Calu3 (cell line): Measurements from ENCODE around the gene ROBO3. TPM values are rescaled to one million over a fixed set of nuclear protein-coding genes. Genes with fewer than 3 reads are reported as not detected.

Source experiments
- BruUV-seq: library from RNA; stranded (reverse); fragments of 400-500 nt; replicated peaks from 2 replicates; lab custom pipeline; 2021; lab: Mats Ljungman, UMichigan
- CTCF ChIA-PET: fragments of 300-600 bp; sonication (Branson Sonifier 250); formaldehyde crosslinking; loops from one replicate; lab custom pipeline; 2022; ENCODE audit warnings: antibody characterized with exemption; lab: Charles Lee
- DNase-seq: peaks from one replicate; pipeline ENCODE4 v3.0.0; 2022
- H3K27ac Mint-ChIP-seq: one replicate; pipeline ENCODE4 v1.8.0; 2022; ENCODE audit warnings: mixed read lengths; ENCODE audit not compliant: unreplicated experiment
- H3K27me3 Mint-ChIP-seq: one replicate; pipeline ENCODE4 v1.8.0; 2022; ENCODE audit warnings: mixed read lengths; ENCODE audit not compliant: unreplicated experiment
- H3K36me3 Mint-ChIP-seq: one replicate; pipeline ENCODE4 v1.8.0; 2022; ENCODE audit warnings: mild to moderate bottlenecking, moderate library complexity, mixed read lengths; ENCODE audit not compliant: insufficient read depth, unreplicated experiment
- H3K4me1 Mint-ChIP-seq: one replicate; pipeline ENCODE4 v1.8.0; 2022; ENCODE audit warnings: mild to moderate bottlenecking, low read depth, mixed read lengths; ENCODE audit not compliant: unreplicated experiment
- H3K4me3 Mint-ChIP-seq: one replicate; pipeline ENCODE4 v1.8.0; 2022; ENCODE audit warnings: mild to moderate bottlenecking, low read depth, moderate library complexity, mixed read lengths; ENCODE audit not compliant: unreplicated experiment
- H3K9me3 Mint-ChIP-seq: one replicate; pipeline ENCODE4 v1.8.0; 2022; ENCODE audit warnings: low read depth, mixed read lengths; ENCODE audit not compliant: unreplicated experiment
- intact Hi-C: fragments of 100-400 bp; cut with micrococcal nuclease; formaldehyde crosslinking; loops from one replicate; pipeline ENCODE4 v1.10.0; 2022; ENCODE audit not compliant: unreplicated experiment
- total RNA-seq: library from RNA; stranded (reverse); gene quantifications from 2 replicates; pipeline ENCODE4 v1.2.3, GENCODE V29; 2022
- TF ChIP-seq, protein P1 (sequence below): fragments of 200-600 bp; IDR thresholded peaks from one replicate; pipeline ENCODE4 v1.8.0; 2022; ENCODE audit warnings: antibody characterized with exemption; ENCODE audit not compliant: unreplicated experiment

The ROBO3 gene
- total RNA-seq, 1 experiment from 2014 or later: 0.99 TPM

DNA sequence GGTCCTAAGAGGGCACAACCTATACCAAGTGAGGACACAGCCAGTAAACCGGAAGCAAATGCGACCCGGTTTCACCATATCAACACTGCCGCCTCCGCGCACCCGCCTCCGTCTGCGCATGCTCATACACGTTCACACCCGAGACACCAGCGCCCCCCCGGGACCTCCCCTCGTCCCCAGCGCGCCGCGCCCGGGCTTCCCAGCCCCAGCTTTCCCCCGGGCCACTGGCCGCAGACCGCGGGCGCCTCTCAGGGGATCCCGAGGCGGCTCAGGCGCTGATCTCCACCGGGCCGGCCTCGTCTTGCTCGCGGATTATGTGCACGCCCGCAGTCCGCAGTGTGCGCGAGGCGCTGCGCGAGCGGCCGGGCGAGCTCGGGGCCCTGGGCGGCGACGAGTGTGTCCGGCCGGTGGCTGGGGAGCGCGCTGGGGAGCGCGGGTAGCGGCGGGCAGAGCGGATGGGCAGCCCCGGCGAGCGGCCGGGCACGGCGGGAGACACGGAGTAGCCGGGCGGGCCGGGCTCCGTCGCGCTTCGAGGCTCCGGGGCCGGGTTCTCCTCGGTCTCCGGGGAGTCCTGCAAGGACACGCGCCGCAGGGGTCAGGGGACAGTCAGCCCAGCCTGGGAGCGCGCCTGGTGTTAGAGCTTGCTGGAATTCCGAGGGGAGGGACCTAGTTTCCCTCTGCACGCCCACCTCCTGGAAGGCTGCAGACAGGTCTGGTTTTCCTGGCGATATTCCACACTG lies 55.8 kb downstream of the ROBO3 start:
- intact Hi-C loops: no loop called here
- Mint-ChIP-seq H3K27me3 (peaks cover 65% of the 10 kb centered on the region), H3K4me1 (no peaks in the 10 kb centered on the region), H3K27ac (no peak overlapping the region), H3K36me3 (no peaks in the 10 kb centered on the region), H3K9me3 (no peaks in the 10 kb centered on the region), H3K4me3 (no peak overlapping the region)
- CTCF ChIA-PET: no interaction called here
- DNase-seq: no peak
- TF ChIP-seq, protein P1, sequence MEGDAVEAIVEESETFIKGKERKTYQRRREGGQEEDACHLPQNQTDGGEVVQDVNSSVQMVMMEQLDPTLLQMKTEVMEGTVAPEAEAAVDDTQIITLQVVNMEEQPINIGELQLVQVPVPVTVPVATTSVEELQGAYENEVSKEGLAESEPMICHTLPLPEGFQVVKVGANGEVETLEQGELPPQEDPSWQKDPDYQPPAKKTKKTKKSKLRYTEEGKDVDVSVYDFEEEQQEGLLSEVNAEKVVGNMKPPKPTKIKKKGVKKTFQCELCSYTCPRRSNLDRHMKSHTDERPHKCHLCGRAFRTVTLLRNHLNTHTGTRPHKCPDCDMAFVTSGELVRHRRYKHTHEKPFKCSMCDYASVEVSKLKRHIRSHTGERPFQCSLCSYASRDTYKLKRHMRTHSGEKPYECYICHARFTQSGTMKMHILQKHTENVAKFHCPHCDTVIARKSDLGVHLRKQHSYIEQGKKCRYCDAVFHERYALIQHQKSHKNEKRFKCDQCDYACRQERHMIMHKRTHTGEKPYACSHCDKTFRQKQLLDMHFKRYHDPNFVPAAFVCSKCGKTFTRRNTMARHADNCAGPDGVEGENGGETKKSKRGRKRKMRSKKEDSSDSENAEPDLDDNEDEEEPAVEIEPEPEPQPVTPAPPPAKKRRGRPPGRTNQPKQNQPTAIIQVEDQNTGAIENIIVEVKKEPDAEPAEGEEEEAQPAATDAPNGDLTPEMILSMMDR: no peak
- BruUV-seq: no TSS peak

DNA sequence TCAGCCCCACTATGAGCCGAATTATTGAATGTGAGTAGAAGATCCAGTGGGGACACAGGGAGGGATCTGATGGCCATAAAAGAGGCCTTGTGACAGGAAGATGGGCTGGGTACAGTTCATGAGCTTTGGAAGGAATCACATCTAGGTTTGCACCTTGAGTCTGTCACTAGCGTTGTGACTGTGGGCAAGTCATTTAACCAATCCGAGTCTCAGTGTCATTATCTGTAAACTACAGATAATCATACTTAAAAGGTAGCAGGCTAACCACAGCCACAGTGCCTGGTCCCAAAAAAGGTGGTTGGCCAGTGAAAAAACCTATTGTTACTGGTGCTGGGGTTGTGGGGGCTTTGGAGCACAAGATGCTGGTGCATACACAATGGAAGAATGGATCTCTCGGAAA lies 57.6 kb downstream of the ROBO3 start:
- no peak overlapping the region for H3K4me3 Mint-ChIP-seq
- no peaks in the 10 kb centered on the region for H3K4me1 Mint-ChIP-seq
- no TSS peak for BruUV-seq
- TF ChIP-seq, protein P1: no peak
- H3K27me3 Mint-ChIP-seq: peaks cover 47% of the 10 kb centered on the region
- H3K9me3 Mint-ChIP-seq: no peaks in the 10 kb centered on the region
- H3K27ac Mint-ChIP-seq: no peak overlapping the region
- DNase-seq: no peak
- H3K36me3 Mint-ChIP-seq: no peaks in the 10 kb centered on the region
- CTCF ChIA-PET: no interaction called here
- intact Hi-C loops: no loop called here

DNA sequence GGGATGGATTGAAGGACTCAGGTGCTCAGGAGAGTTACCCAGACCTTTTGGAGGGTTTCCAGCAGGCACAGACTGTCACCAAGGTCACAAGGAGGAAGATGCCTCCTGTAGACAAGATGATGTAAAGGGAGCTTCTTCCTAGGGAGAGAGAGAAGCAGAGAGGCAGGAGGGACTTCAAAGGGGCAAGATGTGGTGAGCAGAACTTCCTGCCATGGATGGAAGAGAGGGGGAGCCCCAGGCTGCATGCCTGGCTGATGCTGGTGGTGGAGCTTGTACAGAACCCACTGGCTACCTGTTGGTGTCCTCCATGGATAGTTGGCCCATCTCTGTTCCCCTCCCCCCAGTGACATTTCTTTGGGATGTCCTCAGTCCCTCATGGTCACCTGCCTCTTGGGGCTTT lies 58.1 kb downstream of the ROBO3 start:
- no peak overlapping the region for H3K27ac Mint-ChIP-seq
- H3K36me3 Mint-ChIP-seq: no peaks in the 10 kb centered on the region
- intact Hi-C loops: no loop called here
- no peak overlapping the region for H3K4me3 Mint-ChIP-seq
- no peaks in the 10 kb centered on the region for H3K9me3 Mint-ChIP-seq
- DNase-seq: no peak
- H3K27me3 Mint-ChIP-seq: peaks cover 46% of the 10 kb centered on the region
- BruUV-seq: no TSS peak
- TF ChIP-seq, protein P1: no peak
- no peaks in the 10 kb centered on the region for H3K4me1 Mint-ChIP-seq
- CTCF ChIA-PET: no interaction called here

DNA sequence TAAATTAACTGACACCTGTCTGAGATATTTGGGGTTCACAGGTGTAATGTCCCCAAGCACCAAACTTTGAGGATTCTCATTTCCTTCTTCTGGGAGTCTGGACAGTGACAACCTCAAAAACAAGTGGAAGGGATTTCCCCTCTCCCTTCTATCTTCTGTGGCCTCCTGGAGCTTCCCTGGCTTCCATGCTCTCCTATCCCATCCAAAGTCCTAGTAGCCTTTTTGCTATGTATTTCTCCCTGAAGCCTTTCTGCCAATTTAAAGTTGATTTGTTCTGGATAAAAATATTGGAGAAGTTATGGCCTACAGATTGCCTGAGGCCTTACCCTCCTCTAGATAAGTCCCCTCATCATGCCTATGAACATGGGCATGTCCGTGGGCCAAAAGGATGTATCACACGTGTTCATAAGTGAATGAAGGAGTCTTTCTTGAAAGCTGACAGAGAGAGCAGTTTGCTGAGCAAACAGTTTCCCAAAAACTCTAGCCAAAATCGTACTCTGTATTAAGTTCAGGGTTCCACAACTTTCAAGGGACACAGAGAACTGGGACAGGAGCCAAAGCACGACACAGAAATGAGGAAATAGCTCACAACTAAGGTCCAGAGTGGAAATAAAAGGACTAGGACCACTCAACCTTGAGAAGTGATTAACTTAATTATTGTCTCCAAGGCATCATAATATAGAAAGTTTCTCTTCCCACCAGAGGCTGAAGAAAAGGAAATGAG lies 63.9 kb downstream of the ROBO3 start:
- Mint-ChIP-seq H3K36me3 (no peaks in the 10 kb centered on the region), H3K27me3 (peaks cover 48% of the 10 kb centered on the region), H3K9me3 (no peaks in the 10 kb centered on the region), H3K4me3 (no peak overlapping the region), H3K27ac (no peak overlapping the region), H3K4me1 (no peaks in the 10 kb centered on the region)
- TF ChIP-seq, protein P1: no peak
- CTCF ChIA-PET: no interaction called here
- BruUV-seq: no TSS peak
- no peak for DNase-seq
- intact Hi-C loops: no loop called here
